HT-29 (cell line): ENCODE results near the gene VTCN1. TPM values are rescaled to one million over a fixed set of nuclear protein-coding genes. Genes with fewer than 3 reads are reported as not detected.

Source experiments
- DNase-seq: peaks from one replicate; pipeline ENCODE4 v3.0.0-alpha.2; 2015; ENCODE audit warnings: low spot score
- small RNA-seq: library from RNA; depleted of rRNA; stranded (forward); fragments of <200 nt; gene quantifications from one replicate; pipeline ENCODE3, GENCODE V24; 2014
- total RNA-seq: library from RNA; depleted of rRNA; stranded (reverse); fragments of >200 nt; shearing (Covaris generic); gene quantifications from 2 replicates; pipeline ENCODE4 v1.2.3, GENCODE V29; 2014; rRNA removed

Gene VTCN1
- total RNA-seq, 1 experiment from 2014 or later = not detected

GRCh38 chr1:117096951-117097408 is 113.7 kb downstream of the VTCN1 start:
- DNase-seq = no peak

- no peak for DNase-seq
Observed at GRCh38 chr1:117094841-117095604, 115.7 kb downstream of the VTCN1 start.

DNA sequence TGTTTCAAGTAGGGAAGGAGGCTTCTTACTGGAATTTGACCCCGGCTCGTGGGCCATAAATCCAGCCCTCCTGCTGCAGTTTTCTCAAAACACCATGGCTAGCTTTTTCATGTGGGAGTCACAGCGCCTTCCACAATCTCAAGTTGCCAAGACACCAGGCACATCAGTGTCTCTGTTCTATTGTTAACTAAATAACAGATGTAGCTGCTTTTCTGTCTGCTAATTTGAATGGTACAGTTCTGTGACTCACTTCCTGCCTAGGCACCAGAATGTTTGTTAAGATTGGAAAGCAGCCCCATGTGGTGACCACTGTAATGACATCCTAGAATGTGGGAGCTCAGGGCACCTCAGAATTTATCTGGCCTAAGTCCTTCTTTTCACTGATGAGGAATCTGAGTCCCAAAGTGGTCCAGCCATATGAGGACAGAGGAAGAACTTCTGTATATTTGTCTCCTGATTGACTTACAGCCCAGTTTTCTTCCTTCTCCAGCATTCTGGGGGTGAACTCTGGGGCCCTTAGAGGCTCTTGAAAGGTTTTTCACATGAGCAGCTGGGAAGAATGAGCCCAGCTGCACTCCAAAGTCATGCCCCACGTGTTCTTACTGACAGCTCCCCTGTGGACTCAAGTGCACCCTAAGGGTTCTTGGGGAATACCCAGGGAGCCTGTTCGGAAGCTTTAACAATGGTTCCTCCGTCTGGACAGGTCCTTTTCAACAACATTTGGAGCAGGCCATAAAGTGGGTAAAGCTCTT is 116.7 kb downstream of the VTCN1 start:
- peak; percentile 31 for DNase-seq

Small RNA genes lying within 50 kb of the gene (small RNA-seq; reads per million reads assigned to genes)
- gene MIR942 (0.22 reads per million), gene RF00017 (not detected)

Other genes with a start within 250 kb of the VTCN1 start
- 0.05 and 0.33 TPM in 2 replicates for gene CD101, start 209.2 kb downstream of the VTCN1 start, total RNA-seq
- gene TTF2, start 150.6 kb downstream of the VTCN1 start, total RNA-seq = 27.8 and 29.5 TPM in 2 replicates
- 0.94 and 1.5 TPM in 2 replicates for gene TRIM45, start 89.2 kb downstream of the VTCN1 start, total RNA-seq
- gene MAN1A2, start 156.5 kb upstream of the VTCN1 start, total RNA-seq = 17.5 and 20.4 TPM in 2 replicates